Esophagus (tissue), 2 donors: Measurements from ENCODE around the gene ACTA1. TPM values are rescaled to one million over a fixed set of nuclear protein-coding genes. Genes with fewer than 3 reads are reported as not detected.
"Not testable (repeated sequence)": the region's sequence is repeated elsewhere in the genome, so short reads cannot be mapped to it uniquely, and the experiment has no call there.

Experiments used
- H3K27ac ChIP-seq, 2 donors: one replicate each; pipeline ENCODE4 v1.5.1; 2013; ENCODE audit warnings: low read depth in 2 of 2, mild to moderate bottlenecking in 2 of 2, inconsistent platforms in 1 of 2, low read length in 1 of 2, moderate library complexity in 1 of 2
- H3K27me3 ChIP-seq, 2 donors: one replicate each; pipeline ENCODE4 v1.6.1; 2013; ENCODE audit warnings: low read length in 2 of 2, control low read depth in 1 of 2, mild to moderate bottlenecking in 1 of 2; ENCODE audit not compliant: insufficient read depth in 2 of 2, control insufficient read depth in 1 of 2
- H3K36me3 ChIP-seq, 2 donors: one replicate each; pipeline ENCODE4 v1.6.1; 2013; ENCODE audit warnings: low read length in 1 of 2; ENCODE audit not compliant: control insufficient read depth in 2 of 2, insufficient read depth in 2 of 2
- H3K4me1 ChIP-seq, 2 donors: one replicate each; pipeline ENCODE4 v1.6.1; 2013; ENCODE audit warnings: low read length in 1 of 2; ENCODE audit not compliant: control insufficient read depth in 2 of 2, insufficient read depth in 2 of 2
- H3K4me3 ChIP-seq, 2 donors: one replicate each; pipeline ENCODE4 v1.5.1; 2013; ENCODE audit warnings: low read length in 2 of 2, mild to moderate bottlenecking in 2 of 2, low read depth in 1 of 2, moderate library complexity in 1 of 2
- H3K9me3 ChIP-seq, 2 donors: one replicate each; pipeline ENCODE4 v1.6.1; 2013; ENCODE audit warnings: mild to moderate bottlenecking in 2 of 2, low read depth in 1 of 2, low read length in 1 of 2, moderate library complexity in 1 of 2; ENCODE audit not compliant: control insufficient read depth in 2 of 2, insufficient read depth in 1 of 2
- WGBS, 2 donors: extraction: QIAGEN DNeasy Blood & Tissue Kit; methylation state at CpG; one replicate each; pipeline ENCODE4 v1.1.7; 2013; 5-methylcytosine and 5-hydroxymethylcytosine counted together
- polyA plus RNA-seq, 2 donors: library from polyadenylated mRNA; stranded (reverse); fragments of 200-250 nt; gene quantifications; one replicate each; pipeline ENCODE4 v1.2.3, GENCODE V29; 2013
- donor health status: healthy with polysubstance abuse.
- donor health status: Bipolar disorder and iron deficiency.

Gene ACTA1
- polyA plus RNA-seq = 1 to 10 TPM in 1 of 2 donors, under 1 TPM in 1; 0.35 to 1.8 TPM

- peaks cover 12 to 39% of the 10 kb centered on the region in 2 donors for H3K27me3 ChIP-seq
- peaks cover 0 to 2% of the 10 kb centered on the region in 2 donors for H3K9me3 ChIP-seq
- no peaks in the 10 kb centered on the region for H3K36me3 ChIP-seq
- 2 to 4% methylated on average over 50 to 51 of the region's 51 CpGs for WGBS, 2 donors
- H3K4me3 ChIP-seq = no peak within 1 kb of the TSS
- H3K27ac ChIP-seq = no peak within 1 kb of the TSS
- H3K4me1 ChIP-seq = peaks cover 14 to 19% of the 10 kb centered on the region in 2 donors
Observed at GRCh38 chr1:229434005-229434640, at the start of gene ACTA1. ACTA1 (minus strand) TSS chr1:229434094; CDS start chr1:229433115, 979 bp downstream.

GRCh38 chr1:229482511-229482910, 48.6 kb upstream of the ACTA1 start:
- no peak overlapping the region for H3K4me3 ChIP-seq
- H3K36me3 ChIP-seq = peaks cover 10 to 15% of the 10 kb centered on the region in 2 donors
- H3K4me1 ChIP-seq = no peaks in the 10 kb centered on the region
- H3K27ac ChIP-seq = no peak overlapping the region
- WGBS, 2 donors = 93 to 94% methylated on average over 5 of the region's 5 CpGs
- no peaks in the 10 kb centered on the region for H3K27me3 ChIP-seq
- no peaks in the 10 kb centered on the region for H3K9me3 ChIP-seq

GRCh38 chr1:229480495-229480894, 46.6 kb upstream of the ACTA1 start:
- Histone ChIP-seq H3K36me3 (peaks cover 7 to 12% of the 10 kb centered on the region in 2 donors), H3K4me3 (no peak overlapping the region), H3K9me3 (no peaks in the 10 kb centered on the region)

GRCh38 chr1:229479660-229480399, 45.9 kb upstream of the ACTA1 start:
- WGBS, 2 donors = 75 to 77% methylated on average over 10 of the region's 10 CpGs
- H3K36me3 ChIP-seq = peaks cover 7 to 12% of the 10 kb centered on the region in 2 donors
- H3K4me1 ChIP-seq = no peaks in the 10 kb centered on the region
- no peaks in the 10 kb centered on the region for H3K27me3 ChIP-seq
- no peaks in the 10 kb centered on the region for H3K9me3 ChIP-seq
- H3K4me3 ChIP-seq = no peak overlapping the region
- no peak overlapping the region for H3K27ac ChIP-seq

More at GRCh38 chr1:229480495-229480894, 46.6 kb upstream of the ACTA1 start:
- H3K27me3 ChIP-seq = no peaks in the 10 kb centered on the region
- H3K27ac ChIP-seq = no peak overlapping the region
- 91 to 95% methylated on average over 7 of the region's 7 CpGs for WGBS, 2 donors
- no peaks in the 10 kb centered on the region for H3K4me1 ChIP-seq

GRCh38 chr1:229478852-229479251, 45.0 kb upstream of the ACTA1 start:
- WGBS, 2 donors = 94 to 97% methylated on average over 1 of the region's 1 CpG
- Histone ChIP-seq H3K27ac (no peak overlapping the region), H3K36me3 (peaks cover 9 to 15% of the 10 kb centered on the region in 2 donors), H3K4me3 (no peak overlapping the region), H3K4me1 (no peaks in the 10 kb centered on the region), H3K27me3 (no peaks in the 10 kb centered on the region), H3K9me3 (no peaks in the 10 kb centered on the region)

- peaks cover 8 to 12% of the 10 kb centered on the region in 2 donors for H3K36me3 ChIP-seq
- not testable (repeated sequence) for H3K4me3 ChIP-seq, H3K9me3 ChIP-seq, H3K4me1 ChIP-seq, H3K27me3 ChIP-seq, H3K27ac ChIP-seq
- 92 to 93% methylated on average over 13 of the region's 13 CpGs for WGBS, 2 donors
Observed at GRCh38 chr1:229475859-229476258, 42.0 kb upstream of the ACTA1 start.

- Histone ChIP-seq H3K4me1 (no peaks in the 10 kb centered on the region), H3K27me3 (no peaks in the 10 kb centered on the region), H3K27ac (no peak overlapping the region), H3K9me3 (no peaks in the 10 kb centered on the region), H3K36me3 (peaks cover 10 to 21% of the 10 kb centered on the region in 2 donors), H3K4me3 (no peak overlapping the region)
- WGBS, 2 donors = 89 to 90% methylated on average over 2 of the region's 2 CpGs
Observed at GRCh38 chr1:229474509-229474908, 40.6 kb upstream of the ACTA1 start.

GRCh38 chr1:229471175-229471574, 37.3 kb upstream of the ACTA1 start:
- 98 to 99% methylated on average over 3 of the region's 3 CpGs for WGBS, 2 donors
- Histone ChIP-seq H3K27ac (no peak overlapping the region), H3K27me3 (no peaks in the 10 kb centered on the region), H3K4me3 (no peak overlapping the region), H3K9me3 (no peaks in the 10 kb centered on the region), H3K36me3 (peaks cover 10 to 26% of the 10 kb centered on the region in 2 donors), H3K4me1 (no peaks in the 10 kb centered on the region)

GRCh38 chr1:229470406-229471043, 36.6 kb upstream of the ACTA1 start:
- H3K4me3 ChIP-seq = no peak overlapping the region
- no peak overlapping the region for H3K27ac ChIP-seq
- H3K4me1 ChIP-seq = no peaks in the 10 kb centered on the region
- H3K9me3 ChIP-seq = no peaks in the 10 kb centered on the region
- 88 to 89% methylated on average over 8 of the region's 8 CpGs for WGBS, 2 donors
- H3K36me3 ChIP-seq = peaks cover 12 to 26% of the 10 kb centered on the region in 2 donors
- H3K27me3 ChIP-seq = no peaks in the 10 kb centered on the region
